ENCODE data around the gene SPAG16.

SPAG16 gene

DNA sequence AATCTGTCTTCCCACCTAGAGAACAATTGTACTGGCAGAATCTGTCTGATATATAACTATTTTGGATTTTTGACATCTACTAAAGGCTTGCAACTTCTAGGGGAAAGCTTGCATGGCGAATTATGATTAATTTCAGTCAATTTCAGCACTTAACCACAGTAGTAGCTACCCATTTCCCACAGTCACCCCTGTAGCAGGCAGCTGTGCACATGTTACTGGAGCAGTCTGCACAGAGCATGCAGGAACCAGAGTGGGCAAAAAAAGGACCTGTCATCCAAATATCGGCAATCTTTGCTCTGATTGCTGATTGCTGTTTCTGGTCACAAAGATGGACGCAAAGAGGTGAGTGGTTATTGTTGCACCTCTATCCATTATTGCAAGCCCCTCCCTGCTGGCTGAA is 473.3 kb downstream of the SPAG16 start:
- no peak for DNase-seq (ENCODE audit: low spot score)
- in situ Hi-C loops (cut with MboI; ENCODE audit: low pct_unique_long_range_greater_than_20kb, low sequenced_read_pairs, unreplicated experiment): no loop called here

DNA sequence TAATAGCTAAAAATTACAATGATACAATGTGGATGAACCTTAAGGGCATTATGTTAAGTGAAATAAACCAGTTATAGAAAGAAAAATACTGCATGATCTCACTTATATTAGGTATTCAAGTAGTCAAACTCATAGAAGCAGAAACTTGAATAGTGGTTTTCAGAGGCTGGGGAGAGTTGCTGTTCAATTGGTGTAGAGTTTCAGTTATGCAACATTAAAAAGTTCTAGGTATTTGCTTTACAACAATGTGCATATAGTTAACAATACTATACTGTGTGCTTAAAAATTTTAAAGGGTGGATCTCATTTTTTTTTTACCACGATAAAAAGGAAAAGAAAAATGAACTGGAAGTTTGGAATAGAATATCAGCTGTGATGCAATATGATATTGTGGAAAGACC is 479.1 kb downstream of the SPAG16 start:
- TF ChIP-seq, protein P1, sequence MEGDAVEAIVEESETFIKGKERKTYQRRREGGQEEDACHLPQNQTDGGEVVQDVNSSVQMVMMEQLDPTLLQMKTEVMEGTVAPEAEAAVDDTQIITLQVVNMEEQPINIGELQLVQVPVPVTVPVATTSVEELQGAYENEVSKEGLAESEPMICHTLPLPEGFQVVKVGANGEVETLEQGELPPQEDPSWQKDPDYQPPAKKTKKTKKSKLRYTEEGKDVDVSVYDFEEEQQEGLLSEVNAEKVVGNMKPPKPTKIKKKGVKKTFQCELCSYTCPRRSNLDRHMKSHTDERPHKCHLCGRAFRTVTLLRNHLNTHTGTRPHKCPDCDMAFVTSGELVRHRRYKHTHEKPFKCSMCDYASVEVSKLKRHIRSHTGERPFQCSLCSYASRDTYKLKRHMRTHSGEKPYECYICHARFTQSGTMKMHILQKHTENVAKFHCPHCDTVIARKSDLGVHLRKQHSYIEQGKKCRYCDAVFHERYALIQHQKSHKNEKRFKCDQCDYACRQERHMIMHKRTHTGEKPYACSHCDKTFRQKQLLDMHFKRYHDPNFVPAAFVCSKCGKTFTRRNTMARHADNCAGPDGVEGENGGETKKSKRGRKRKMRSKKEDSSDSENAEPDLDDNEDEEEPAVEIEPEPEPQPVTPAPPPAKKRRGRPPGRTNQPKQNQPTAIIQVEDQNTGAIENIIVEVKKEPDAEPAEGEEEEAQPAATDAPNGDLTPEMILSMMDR (IDR thresholded peaks at IDR 0.05; ENCODE audit: extremely low read depth, insufficient read depth, missing control alignments): no peak
- in situ Hi-C loops (cut with MboI; ENCODE audit: low pct_unique_long_range_greater_than_20kb, low sequenced_read_pairs, unreplicated experiment): no loop called here
- DNase-seq (ENCODE audit: low spot score): no peak

More for the DNA sequence above, 473.3 kb downstream of the SPAG16 start:
- TF ChIP-seq, protein P1 (IDR thresholded peaks at IDR 0.05; ENCODE audit: extremely low read depth, insufficient read depth, missing control alignments): no peak

DNA sequence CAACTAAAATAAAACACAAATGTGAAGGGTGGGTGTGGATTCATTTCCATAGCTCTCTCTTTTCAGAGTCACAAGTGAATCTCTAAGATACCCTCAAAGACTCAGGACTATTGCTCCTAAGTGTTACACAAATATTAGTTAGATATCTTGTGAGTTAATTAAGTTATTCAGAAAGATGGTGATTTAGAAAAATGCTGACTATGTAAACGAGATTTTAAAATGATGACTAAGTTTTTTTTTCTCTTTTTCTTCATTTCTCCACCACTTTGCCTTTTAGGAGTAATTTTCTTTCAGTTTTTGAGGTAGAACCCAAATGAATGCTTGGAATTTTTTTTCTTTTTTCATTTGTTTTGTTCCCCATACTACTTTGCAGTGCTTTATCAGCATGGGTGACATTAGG is 479.7 kb downstream of the SPAG16 start:
- no peak for DNase-seq (ENCODE audit: low spot score)
- TF ChIP-seq, protein P1 (IDR thresholded peaks at IDR 0.05; ENCODE audit: extremely low read depth, insufficient read depth, missing control alignments): no peak
- in situ Hi-C loops (cut with MboI; ENCODE audit: low pct_unique_long_range_greater_than_20kb, low sequenced_read_pairs, unreplicated experiment): no loop called here

DNA sequence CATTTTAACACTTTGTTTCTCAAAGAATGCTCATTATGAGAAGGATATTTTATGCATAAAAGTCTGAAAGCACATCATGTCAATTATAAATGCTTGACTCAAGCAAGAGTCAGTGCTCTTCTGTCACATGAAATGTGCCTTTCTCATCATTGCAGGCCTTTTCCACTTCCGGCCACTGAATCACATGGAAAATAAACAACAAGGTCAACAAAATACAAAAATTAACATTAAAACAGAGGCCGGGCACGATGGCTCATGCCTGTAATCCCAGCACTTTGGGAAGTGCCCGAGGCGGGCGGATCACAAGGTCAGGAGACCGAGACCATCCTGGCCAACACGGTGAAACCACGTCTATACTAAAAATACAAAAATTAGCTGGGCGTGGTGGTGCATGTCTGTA is 480.6 kb downstream of the SPAG16 start:
- in situ Hi-C loops (cut with MboI; ENCODE audit: low pct_unique_long_range_greater_than_20kb, low sequenced_read_pairs, unreplicated experiment): no loop called here
- TF ChIP-seq, protein P1 (IDR thresholded peaks at IDR 0.05; ENCODE audit: extremely low read depth, insufficient read depth, missing control alignments): no peak
- no peak for DNase-seq (ENCODE audit: low spot score)

DNA sequence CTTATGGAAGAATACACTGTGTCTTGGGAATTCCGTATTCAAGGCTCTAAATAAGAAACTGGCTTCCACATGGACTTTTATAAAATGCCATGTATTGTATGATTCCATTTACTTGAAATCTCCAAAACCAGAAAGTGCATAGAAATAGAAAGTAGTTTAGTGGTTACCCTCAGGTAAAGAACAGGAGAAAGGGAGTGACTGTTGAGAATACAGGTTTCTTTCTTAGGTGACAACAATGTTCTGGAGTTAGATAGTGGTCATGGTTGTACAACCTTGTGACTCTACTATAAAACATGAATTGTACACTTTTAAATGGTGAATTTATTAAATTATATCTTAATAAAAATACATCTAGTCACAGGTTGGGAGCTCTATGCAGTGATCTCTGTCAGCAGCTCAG is 481.8 kb downstream of the SPAG16 start:
- in situ Hi-C loops (cut with MboI; ENCODE audit: low pct_unique_long_range_greater_than_20kb, low sequenced_read_pairs, unreplicated experiment): no loop called here
- peak; percentile 7 for DNase-seq (ENCODE audit: low spot score)
- TF ChIP-seq, protein P1 (IDR thresholded peaks at IDR 0.05; ENCODE audit: extremely low read depth, insufficient read depth, missing control alignments): no peak

DNA sequence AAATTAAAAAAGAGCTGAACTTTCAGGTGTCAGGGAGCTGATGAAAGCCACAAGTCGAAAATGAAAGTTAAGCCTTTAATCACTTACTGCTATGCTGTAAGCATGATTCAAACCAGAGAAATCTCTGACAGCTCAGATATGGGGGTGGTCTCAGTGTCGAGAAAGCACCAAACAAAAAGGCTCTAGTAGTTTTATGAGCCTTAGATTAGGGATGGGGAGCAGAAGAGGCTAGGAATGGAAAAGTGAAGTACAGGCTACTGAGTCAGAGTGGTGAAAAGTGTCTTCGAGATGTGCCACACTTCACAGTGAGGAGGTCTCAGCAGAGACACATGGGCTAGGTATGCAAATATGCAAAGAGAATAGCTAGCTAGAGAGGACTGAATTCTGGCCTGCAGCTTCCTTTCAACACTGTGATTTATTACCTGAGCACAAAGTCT is 482.2 kb downstream of the SPAG16 start:
- DNase-seq (ENCODE audit: low spot score): peak; percentile 63
- in situ Hi-C loops (cut with MboI; ENCODE audit: low pct_unique_long_range_greater_than_20kb, low sequenced_read_pairs, unreplicated experiment): no loop called here
- TF ChIP-seq, protein P1 (IDR thresholded peaks at IDR 0.05; ENCODE audit: extremely low read depth, insufficient read depth, missing control alignments): no peak

DNA sequence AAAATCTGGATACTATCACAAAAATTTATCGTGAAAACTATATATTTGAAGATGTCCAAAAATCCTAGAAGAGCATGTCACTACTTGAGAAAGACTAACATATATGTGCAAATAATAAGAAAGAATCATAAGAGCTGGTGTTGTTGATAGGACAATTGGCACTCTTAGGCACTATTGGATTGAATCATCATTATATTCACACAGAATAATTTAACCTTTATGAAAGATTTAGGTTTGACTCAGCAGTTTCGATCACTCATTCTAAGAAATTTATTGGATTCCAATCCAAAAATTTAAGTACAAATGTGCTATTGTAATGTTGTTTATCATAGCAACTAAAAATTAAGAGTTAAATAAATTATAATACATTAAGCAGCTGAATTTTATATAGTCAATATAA is 503.6 kb downstream of the SPAG16 start:
- in situ Hi-C loops (cut with MboI; ENCODE audit: low pct_unique_long_range_greater_than_20kb, low sequenced_read_pairs, unreplicated experiment): no loop called here
- DNase-seq (ENCODE audit: low spot score): no peak

More for the DNA sequence above, 503.6 kb downstream of the SPAG16 start:
- TF ChIP-seq, protein P1 (IDR thresholded peaks at IDR 0.05; ENCODE audit: extremely low read depth, insufficient read depth, missing control alignments): no peak

Data from GM13977 (cell line).